ENCODE results near the gene SRP72. TPM values are rescaled to one million over a fixed set of nuclear protein-coding genes. Genes with fewer than 3 reads are reported as not detected.

SRP72 gene, protein sequence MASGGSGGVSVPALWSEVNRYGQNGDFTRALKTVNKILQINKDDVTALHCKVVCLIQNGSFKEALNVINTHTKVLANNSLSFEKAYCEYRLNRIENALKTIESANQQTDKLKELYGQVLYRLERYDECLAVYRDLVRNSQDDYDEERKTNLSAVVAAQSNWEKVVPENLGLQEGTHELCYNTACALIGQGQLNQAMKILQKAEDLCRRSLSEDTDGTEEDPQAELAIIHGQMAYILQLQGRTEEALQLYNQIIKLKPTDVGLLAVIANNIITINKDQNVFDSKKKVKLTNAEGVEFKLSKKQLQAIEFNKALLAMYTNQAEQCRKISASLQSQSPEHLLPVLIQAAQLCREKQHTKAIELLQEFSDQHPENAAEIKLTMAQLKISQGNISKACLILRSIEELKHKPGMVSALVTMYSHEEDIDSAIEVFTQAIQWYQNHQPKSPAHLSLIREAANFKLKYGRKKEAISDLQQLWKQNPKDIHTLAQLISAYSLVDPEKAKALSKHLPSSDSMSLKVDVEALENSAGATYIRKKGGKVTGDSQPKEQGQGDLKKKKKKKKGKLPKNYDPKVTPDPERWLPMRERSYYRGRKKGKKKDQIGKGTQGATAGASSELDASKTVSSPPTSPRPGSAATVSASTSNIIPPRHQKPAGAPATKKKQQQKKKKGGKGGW
- 10 to 100 TPM; 32.1 to 69.7 TPM for total RNA-seq
- polyA plus RNA-seq: 10 to 100 TPM; 37.1 to 44.3 TPM

DNA sequence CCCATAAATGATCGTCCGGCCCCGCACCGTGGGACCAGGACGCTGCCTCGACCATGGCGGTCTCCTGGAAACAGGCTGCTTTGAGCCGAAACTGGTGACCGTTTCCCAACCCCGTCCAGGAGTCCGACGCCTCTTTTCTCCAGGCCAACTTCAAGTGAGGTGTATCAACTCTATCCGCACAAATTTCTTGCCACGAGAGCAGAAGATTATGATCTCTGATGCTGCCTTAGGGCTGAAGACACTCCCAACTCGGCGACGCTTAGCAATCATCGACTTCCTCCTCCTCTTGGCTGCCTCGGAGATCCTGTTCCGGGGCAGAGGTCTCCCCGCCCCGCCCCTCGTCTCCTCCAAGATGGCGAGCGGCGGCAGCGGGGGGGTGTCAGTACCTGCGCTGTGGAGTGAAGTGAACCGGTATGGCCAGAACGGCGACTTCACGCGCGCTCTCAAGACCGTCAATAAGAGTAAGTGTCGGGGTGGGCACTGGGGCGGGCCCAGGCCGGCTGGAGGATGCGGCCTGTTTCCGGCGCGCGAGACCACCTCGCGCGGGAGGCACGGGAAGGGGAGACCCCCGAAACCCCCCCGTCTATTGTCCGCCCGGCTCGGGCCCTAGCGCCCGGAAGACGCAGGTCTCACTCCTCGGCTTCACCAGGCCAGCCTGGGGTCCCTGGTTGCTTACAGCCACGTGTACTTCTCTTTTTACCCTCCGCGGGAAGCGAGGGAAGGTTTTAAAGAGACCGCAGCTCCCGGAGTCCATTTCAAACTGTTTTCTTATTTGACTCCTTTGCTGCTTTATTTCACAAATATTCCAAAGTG, at the start of gene SRP72:
Gene SRP72, plus strand, starts transcription at position 334 of the 813 bp plus-strand sequence. Its CDS starts 19 bp downstream, at position 353.
- H3K9me3 ChIP-seq (ENCODE audit: control insufficient read depth in 4 of 4, low read length in 3 of 4): no peaks in the 10 kb centered on the region
- WGBS: under 1% methylated on average over 62 of the region's 62 CpGs
- TF ChIP-seq NR2F2 (IDR thresholded peaks at IDR 0.05) (peak; percentile 82), YY1 (IDR thresholded peaks at IDR 0.05) (peak; percentile 98), EGR1 (IDR thresholded peaks at IDR 0.05; ENCODE audit: low read depth in 2 of 2) (peak in 1 of 2 donors; percentile 29), GABPA (IDR thresholded peaks at IDR 0.05 in 1 of 2, conservative IDR thresholded peaks at IDR 0.05 in 1 of 2) (peak; percentile 73 to 93), JUND (IDR thresholded peaks at IDR 0.05) (peak in 1 of 2 donors; percentile 53), FOXA2 (IDR thresholded peaks at IDR 0.05) (no peak), SP1 (IDR thresholded peaks at IDR 0.05) (peak; percentile 39), RXRA (IDR thresholded peaks at IDR 0.05) (peak in 1 of 2 donors; percentile 50), HNF4A (conservative IDR thresholded peaks at IDR 0.05) (peak; percentile 34 to 59), RAD21 (IDR thresholded peaks at IDR 0.05) (peak; percentile 19 to 53), FOXA1 (IDR thresholded peaks at IDR 0.05) (no peak), TAF1 (conservative IDR thresholded peaks at IDR 0.05) (peak; percentile 74), HNF4G (IDR thresholded peaks at IDR 0.05) (no peak)
- TF ChIP-seq, protein P1, sequence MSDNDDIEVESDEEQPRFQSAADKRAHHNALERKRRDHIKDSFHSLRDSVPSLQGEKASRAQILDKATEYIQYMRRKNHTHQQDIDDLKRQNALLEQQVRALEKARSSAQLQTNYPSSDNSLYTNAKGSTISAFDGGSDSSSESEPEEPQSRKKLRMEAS (IDR thresholded peaks at IDR 0.05): peak; percentile 52
- TF ChIP-seq, protein P2, sequence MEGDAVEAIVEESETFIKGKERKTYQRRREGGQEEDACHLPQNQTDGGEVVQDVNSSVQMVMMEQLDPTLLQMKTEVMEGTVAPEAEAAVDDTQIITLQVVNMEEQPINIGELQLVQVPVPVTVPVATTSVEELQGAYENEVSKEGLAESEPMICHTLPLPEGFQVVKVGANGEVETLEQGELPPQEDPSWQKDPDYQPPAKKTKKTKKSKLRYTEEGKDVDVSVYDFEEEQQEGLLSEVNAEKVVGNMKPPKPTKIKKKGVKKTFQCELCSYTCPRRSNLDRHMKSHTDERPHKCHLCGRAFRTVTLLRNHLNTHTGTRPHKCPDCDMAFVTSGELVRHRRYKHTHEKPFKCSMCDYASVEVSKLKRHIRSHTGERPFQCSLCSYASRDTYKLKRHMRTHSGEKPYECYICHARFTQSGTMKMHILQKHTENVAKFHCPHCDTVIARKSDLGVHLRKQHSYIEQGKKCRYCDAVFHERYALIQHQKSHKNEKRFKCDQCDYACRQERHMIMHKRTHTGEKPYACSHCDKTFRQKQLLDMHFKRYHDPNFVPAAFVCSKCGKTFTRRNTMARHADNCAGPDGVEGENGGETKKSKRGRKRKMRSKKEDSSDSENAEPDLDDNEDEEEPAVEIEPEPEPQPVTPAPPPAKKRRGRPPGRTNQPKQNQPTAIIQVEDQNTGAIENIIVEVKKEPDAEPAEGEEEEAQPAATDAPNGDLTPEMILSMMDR (IDR thresholded peaks at IDR 0.05; ENCODE audit: low read depth, low read length, missing input control): no peak
- TF ChIP-seq, protein P3, sequence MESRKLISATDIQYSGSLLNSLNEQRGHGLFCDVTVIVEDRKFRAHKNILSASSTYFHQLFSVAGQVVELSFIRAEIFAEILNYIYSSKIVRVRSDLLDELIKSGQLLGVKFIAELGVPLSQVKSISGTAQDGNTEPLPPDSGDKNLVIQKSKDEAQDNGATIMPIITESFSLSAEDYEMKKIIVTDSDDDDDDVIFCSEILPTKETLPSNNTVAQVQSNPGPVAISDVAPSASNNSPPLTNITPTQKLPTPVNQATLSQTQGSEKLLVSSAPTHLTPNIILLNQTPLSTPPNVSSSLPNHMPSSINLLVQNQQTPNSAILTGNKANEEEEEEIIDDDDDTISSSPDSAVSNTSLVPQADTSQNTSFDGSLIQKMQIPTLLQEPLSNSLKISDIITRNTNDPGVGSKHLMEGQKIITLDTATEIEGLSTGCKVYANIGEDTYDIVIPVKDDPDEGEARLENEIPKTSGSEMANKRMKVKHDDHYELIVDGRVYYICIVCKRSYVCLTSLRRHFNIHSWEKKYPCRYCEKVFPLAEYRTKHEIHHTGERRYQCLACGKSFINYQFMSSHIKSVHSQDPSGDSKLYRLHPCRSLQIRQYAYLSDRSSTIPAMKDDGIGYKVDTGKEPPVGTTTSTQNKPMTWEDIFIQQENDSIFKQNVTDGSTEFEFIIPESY (IDR thresholded peaks at IDR 0.05): no peak
- TF ChIP-seq, protein P4, sequence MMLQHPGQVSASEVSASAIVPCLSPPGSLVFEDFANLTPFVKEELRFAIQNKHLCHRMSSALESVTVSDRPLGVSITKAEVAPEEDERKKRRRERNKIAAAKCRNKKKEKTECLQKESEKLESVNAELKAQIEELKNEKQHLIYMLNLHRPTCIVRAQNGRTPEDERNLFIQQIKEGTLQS (IDR thresholded peaks at IDR 0.05): no peak
- TF ChIP-seq, protein P5, sequence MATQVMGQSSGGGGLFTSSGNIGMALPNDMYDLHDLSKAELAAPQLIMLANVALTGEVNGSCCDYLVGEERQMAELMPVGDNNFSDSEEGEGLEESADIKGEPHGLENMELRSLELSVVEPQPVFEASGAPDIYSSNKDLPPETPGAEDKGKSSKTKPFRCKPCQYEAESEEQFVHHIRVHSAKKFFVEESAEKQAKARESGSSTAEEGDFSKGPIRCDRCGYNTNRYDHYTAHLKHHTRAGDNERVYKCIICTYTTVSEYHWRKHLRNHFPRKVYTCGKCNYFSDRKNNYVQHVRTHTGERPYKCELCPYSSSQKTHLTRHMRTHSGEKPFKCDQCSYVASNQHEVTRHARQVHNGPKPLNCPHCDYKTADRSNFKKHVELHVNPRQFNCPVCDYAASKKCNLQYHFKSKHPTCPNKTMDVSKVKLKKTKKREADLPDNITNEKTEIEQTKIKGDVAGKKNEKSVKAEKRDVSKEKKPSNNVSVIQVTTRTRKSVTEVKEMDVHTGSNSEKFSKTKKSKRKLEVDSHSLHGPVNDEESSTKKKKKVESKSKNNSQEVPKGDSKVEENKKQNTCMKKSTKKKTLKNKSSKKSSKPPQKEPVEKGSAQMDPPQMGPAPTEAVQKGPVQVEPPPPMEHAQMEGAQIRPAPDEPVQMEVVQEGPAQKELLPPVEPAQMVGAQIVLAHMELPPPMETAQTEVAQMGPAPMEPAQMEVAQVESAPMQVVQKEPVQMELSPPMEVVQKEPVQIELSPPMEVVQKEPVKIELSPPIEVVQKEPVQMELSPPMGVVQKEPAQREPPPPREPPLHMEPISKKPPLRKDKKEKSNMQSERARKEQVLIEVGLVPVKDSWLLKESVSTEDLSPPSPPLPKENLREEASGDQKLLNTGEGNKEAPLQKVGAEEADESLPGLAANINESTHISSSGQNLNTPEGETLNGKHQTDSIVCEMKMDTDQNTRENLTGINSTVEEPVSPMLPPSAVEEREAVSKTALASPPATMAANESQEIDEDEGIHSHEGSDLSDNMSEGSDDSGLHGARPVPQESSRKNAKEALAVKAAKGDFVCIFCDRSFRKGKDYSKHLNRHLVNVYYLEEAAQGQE (IDR thresholded peaks at IDR 0.05): peak; percentile 21

More for the DNA sequence above, at the start of gene SRP72:
- Histone ChIP-seq H3K9ac (ENCODE audit: low read depth in 1 of 2, low read length in 2 of 2) (peak within 1 kb of the TSS; percentile 58 to 95), H3K27me3 (ENCODE audit: control insufficient read depth in 4 of 4, insufficient read depth in 4 of 4, low read length in 3 of 4) (no peaks in the 10 kb centered on the region), H3K4me1 (ENCODE audit: control insufficient read depth in 4 of 4, insufficient read depth in 4 of 4, low read length in 3 of 4) (peaks cover 9 to 30% (median 19%) of the 10 kb centered on the region in 4 donors), H3K36me3 (ENCODE audit: control insufficient read depth in 4 of 4, insufficient read depth in 3 of 4, low read depth in 1 of 4, low read length in 3 of 4) (peaks cover 3 to 13% (median 8%) of the 10 kb centered on the region in 4 donors), H3K4me3 (ENCODE audit: low read depth in 1 of 3, low read length in 3 of 3) (peak within 1 kb of the TSS; percentile 87 to 95 (median 93)), H3K27ac (ENCODE audit: low read depth in 1 of 2, low read length in 2 of 2) (peak within 1 kb of the TSS; percentile 59 to 83)
- DNase-seq (ENCODE audit: low spot score): peak; percentile 88
